HG03103 (cell line): Measurements from ENCODE around the gene RAMACL.
"Not testable (repeated sequence)": the region's sequence is repeated elsewhere in the genome, so short reads cannot be mapped to it uniquely, and the experiment has no call there.

Experiments used
- ATAC-seq: cut with Tn5 transposase; IDR thresholded peaks from one replicate; pipeline ENCODE4 v1.9.1; 2021; ENCODE audit warnings: low read depth; ENCODE audit not compliant: unreplicated experiment

RAMACL gene

GRCh38 chr6:166598441-166599138 is 12.1 kb upstream of the RAMACL start:
- ATAC-seq = no peak

DNA sequence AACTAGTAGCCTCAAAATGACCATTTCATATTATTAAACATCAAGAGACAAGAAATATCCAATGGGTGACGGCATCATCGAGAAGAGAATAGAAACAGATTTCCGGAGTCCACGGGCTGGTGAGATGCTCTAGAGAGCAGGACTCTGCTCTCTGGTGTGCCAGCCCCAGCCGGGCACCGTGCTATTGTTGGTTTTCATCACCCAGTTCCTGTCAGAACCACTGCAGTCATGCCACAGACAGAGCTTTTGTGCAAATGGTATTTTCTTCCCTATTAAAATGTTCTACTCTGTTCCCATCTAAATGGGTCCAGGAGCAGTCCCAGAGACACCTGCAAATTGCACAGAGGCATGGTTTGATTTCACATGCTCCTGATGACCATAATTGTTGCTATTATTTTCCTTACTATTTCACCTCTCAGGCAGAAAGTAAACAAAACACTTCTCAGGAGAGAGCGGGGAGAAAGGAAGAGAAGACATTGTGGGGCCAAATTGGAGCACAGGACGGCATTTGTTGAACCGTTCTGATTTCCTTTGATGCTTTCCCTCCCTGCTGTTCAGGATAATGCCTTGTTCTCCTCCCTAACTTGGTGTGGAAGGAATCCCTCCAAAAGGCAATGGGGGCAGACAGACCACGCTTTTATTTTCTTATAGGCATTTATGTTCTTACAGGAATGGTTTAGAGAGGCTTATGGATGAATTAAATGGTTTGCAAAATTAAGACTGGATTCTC is 11.4 kb upstream of the RAMACL start:
- no peak for ATAC-seq

DNA sequence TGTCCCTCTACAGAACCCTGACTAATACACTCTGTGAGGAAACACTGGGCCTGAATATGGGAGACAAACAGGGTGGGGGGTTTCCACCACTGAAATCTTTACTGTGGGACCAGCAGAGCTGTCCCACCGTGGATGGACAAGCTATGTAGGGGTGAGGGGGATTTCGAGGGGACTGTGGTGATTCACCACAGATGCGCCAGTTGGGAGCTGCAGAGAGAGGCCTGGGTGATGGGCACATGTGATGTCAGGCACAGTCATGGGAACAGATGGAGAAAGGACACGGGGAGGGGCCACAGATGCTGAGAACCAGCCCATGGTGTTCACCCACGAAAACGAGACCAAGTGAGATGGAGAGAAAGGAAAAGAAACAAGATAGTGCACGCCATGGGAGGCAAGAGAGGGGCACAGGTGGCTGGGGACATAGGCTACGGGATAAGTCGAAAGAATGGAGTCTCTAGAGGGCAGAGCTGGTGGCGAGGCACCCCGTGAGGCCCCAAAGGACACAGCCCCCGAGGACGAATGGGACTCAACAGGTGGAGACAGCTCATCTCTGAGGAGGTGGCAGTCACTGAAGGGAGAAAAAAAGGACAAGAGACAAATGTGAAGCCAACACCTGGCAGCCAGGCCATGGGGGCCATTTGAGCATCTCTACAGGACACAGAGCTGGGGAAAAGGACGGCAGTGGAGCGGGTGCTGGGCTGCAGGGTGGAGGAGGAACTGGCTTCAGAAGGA is 10.5 kb upstream of the RAMACL start:
- no peak for ATAC-seq

DNA sequence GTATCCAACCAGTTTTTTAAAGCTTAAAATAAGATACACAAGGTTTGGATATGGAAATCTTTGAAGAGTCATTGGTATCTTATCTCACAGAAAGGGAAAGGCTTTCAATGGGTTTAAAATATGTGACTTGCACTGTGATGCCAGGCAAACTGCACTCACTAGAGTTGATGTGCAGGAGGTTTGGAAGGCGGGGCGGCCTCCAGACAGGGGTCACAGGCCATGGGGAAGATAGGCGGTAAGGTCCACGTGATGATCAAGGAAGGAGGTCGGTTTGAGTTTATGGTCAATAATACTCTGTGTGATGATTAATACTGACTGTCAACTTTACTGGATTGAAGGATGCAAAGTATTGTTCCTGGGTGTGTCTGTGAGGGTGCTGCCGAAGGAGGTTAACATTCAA is 9.5 kb upstream of the RAMACL start:
- ATAC-seq = no peak

DNA sequence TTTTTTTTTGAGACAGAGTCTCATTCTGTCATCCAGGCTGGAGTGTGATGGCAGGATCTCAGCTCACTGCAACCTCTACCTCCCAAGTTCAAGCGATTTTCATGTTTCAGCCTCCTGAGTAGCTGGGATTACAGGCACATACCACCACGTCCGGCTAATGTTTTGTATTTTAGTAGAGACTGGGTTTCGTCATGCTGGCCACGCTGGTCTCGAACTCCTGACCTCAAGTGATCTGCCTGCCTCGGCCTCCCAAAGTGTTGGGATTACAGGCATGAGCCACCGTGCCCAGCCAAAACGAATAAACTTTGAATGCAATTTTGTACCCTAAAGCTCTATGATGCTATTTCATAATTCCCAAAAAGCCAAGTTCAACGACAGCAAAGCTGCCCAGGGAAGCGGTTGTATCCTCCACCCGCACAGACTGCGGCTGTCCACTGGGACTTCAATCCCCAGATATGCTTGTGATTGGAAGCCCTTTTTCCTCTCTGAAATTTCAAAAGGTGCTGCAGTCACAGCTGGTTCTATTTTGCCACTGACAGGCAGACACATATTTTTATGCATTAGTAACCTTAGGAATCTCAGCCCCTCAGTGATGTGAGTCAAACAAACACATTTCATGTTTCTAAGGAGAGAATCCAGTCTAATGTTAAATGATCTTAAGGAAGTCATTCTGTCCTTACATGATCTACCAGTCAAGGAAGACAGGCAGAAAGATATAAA is 8.7 kb upstream of the RAMACL start:
- no peak for ATAC-seq

GRCh38 chr6:166592821-166593220 is 6.3 kb upstream of the RAMACL start:
- ATAC-seq = no peak

DNA sequence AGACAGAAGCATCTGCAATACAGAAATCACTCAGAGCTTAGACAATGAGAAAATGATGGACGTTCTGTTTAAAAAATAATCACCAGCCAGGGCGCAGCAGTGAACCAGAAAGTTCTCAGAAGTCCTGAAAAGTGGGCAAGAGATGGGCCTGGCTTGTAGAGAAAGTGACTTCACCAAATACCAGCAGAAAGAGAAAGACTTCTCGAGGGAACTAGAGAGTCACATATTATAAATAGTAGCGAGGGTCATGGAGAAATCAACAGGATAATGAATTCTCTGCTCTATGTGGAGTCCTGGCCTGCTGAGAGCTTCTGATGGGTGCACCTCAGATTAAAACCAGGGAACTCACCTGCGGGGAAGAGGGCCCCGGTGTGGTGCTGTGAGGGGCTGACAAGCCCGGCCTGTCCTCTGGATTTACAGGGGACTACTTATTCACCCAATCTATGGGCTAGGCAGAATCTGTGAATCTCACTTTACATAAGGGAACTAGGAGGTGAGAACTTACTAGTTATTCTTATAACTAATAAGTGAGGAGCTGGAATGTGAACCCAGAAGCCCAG is 5.6 kb upstream of the RAMACL start:
- ATAC-seq = no peak

- ATAC-seq = no peak
Measured at GRCh38 chr6:166591026-166591425, 4.5 kb upstream of the RAMACL start.

GRCh38 chr6:166589786-166590574 is 3.5 kb upstream of the RAMACL start:
- ATAC-seq = no peak

DNA sequence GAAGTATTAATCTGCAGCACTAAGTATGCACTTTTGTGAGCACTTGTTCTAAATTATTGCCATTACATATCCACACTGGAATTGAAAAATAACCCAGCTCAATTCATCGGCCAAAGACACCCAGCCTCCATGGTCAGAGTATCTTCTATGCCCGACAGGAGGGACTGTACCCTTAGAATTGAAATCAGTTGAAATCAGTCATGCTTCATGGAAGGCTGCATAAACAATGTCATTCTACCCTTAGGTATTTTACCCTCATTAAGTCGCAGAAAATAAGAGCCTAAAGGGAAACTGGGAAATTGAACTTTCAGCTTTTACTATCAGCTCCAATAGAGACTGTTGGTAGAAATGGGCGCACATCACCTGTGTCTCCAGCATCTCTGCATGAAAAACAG is 2.9 kb upstream of the RAMACL start:
- ATAC-seq = no peak

DNA sequence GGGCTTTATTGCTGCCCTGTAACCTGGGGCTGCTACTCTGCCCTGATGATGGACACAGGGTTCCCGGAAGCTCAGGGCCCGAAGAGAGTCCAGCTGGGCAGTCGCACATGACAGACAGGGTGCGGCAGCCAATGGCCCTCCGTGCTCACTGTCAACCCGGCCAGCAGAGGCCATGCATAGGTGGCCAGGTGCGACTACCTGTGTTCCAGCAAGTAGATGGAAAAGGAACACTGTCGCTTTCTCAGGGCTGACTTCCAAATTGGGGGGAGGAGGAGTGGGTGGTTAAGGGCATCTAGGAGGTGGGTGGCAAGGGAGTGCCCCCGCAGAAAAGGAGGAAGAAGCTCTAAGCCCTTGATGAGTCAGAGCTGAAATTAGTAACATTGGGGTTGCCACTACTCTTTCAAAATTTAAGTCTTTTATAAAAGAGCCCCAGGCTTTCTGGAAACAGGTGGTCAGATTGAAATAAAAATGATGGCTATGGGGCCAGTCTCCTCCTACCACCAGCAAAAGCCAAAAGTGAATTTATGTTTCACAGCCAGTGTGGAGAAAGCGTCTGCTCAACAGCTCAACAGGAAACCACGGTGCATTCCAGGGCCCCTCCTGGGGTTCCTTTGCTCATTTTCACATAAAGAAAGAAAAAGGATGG is 2.3 kb upstream of the RAMACL start:
- ATAC-seq = no peak

GRCh38 chr6:166587631-166588413 is 1.3 kb upstream of the RAMACL start:
- ATAC-seq = peak; percentile 78

GRCh38 chr6:166584853-166585429 is 1.5 kb downstream of the RAMACL start:
- ATAC-seq = no peak

- ATAC-seq = no peak
Measured at GRCh38 chr6:166584155-166584554, 2.3 kb downstream of the RAMACL start.

DNA sequence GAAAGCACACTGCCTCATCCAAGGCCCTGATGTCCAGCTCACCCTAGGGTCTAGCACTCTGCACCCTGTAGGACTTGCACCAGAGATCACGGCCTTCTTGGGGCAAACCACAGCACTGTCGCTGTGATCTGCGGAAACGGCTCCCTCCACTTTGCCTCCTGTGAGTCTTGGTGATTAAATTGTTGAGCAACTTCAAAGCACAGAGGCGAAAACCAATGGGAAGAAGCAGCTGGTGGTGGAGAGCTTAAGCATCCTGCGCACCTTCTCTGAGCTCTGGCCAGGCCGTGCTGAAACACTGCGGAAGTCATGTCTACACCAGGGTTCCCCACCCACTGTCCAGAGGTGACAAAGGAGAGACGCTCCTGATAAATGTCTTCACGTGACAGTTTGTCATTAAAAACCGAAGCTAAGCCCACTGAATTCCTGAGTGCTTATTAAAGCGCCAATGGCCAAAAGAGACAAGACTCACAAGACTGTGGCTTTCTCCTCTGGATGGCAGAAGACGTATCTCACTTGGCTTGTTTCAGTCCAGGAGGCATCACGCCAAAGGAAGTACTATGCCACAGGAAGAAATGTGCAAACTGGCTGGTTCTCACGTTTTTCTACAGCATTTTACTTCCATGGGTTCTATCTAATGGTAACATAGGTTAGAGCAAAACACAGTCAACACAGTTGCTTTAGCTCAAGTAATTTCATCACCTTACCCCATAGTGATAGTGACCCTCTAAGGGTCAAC is 3.1 kb downstream of the RAMACL start:
- ATAC-seq = no peak

GRCh38 chr6:166582258-166582657 is 4.2 kb downstream of the RAMACL start:
- ATAC-seq = no peak

- not testable (repeated sequence) for ATAC-seq
Measured at GRCh38 chr6:166581801-166582200, 4.7 kb downstream of the RAMACL start.

DNA sequence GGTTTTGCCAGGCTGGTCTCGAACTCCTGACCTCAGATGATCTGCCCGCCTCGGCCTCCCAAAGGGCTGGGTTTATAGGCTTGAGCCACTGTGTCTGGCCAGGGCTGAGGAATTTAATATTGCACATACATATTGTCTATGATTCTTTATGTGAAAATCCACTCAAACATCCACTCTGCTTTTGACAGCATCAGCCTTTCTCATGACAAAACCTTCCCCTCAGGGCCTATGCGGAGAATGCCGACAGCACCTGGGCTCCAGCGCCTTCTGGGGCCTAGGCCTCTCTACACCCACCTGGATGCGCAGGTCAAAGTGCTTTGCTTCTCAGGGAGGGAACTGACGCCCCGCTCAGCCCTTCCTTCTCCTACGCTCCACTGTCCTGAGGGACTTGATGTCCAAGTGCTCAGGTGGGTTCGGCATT is 5.4 kb downstream of the RAMACL start:
- ATAC-seq = no peak
